SK-N-SH treated with all-trans-retinoic acid at 6 μM for 48 hours (cell line): ENCODE results near the gene ZDHHC17.

Source experiments
- ATAC-seq: fragments of 200-7000 bp; cut with Tn5 transposase; 3 replicates; pipeline ENCODE4 v1.9.1; 2020; ENCODE audit warnings: mild to moderate bottlenecking, moderate library complexity
- ARNTL ChIP-seq: fragments of 450-650 bp; formaldehyde crosslinking; IDR thresholded peaks from 2 replicates; pipeline ENCODE4 v1.5.0; 2020; ENCODE audit warnings: low read depth, mild to moderate bottlenecking, moderate library complexity, borderline replicate concordance
- BACH2 ChIP-seq: fragments of 250-450 bp; sonication (Bioruptor Pico); IDR thresholded peaks from 2 replicates; pipeline ENCODE4 v1.9.0; 2021; ENCODE audit warnings: mild to moderate bottlenecking, borderline replicate concordance
- ESRRG ChIP-seq: fragments of 250-450 bp; sonication (Bioruptor Pico); IDR thresholded peaks from 2 replicates; pipeline ENCODE4 v1.6.1; 2021; ENCODE audit warnings: mild to moderate bottlenecking
- GLIS3 ChIP-seq: fragments of 250-450 bp; sonication (Bioruptor Pico); IDR thresholded peaks from 2 replicates; pipeline ENCODE4 v1.5.0; 2020; ENCODE audit warnings: mild to moderate bottlenecking, moderate library complexity
- ISL1 ChIP-seq: fragments of 250-450 bp; sonication (Bioruptor Pico); IDR thresholded peaks from 2 replicates; pipeline ENCODE4 v2.1.2; 2022; ENCODE audit warnings: mild to moderate bottlenecking, moderate library complexity
- OSR1 ChIP-seq: fragments of 250-450 bp; sonication (Bioruptor Pico); IDR thresholded peaks from 2 replicates; pipeline ENCODE4 v1.8.0; 2022; ENCODE audit warnings: moderate library complexity, mild to moderate bottlenecking, inconsistent platforms
- PPARA ChIP-seq: fragments of 250-450 bp; sonication (Bioruptor Pico); IDR thresholded peaks from 2 replicates; pipeline ENCODE4 v1.5.0; 2020; ENCODE audit warnings: mild to moderate bottlenecking, borderline replicate concordance
- RARB ChIP-seq: fragments of 250-450 bp; sonication (Bioruptor Pico); IDR thresholded peaks from 2 replicates; pipeline ENCODE4 v1.8.0; 2021; ENCODE audit warnings: mild to moderate bottlenecking, moderate library complexity
- SNAI2 ChIP-seq: fragments of 250-450 bp; sonication (Bioruptor Pico); IDR thresholded peaks from 2 replicates; pipeline ENCODE4 v1.5.0; 2020; ENCODE audit warnings: mild to moderate bottlenecking, moderate library complexity
- TCF4 ChIP-seq: fragments of 250-450 bp; sonication (Bioruptor Pico); IDR thresholded peaks from 2 replicates; pipeline ENCODE4 v1.8.0; 2021; ENCODE audit warnings: mild to moderate bottlenecking, moderate library complexity, borderline replicate concordance
- TOX ChIP-seq: fragments of 250-450 bp; sonication (Bioruptor Pico); IDR thresholded peaks from 2 replicates; pipeline ENCODE4 v1.8.0; 2021; ENCODE audit warnings: mild to moderate bottlenecking, moderate library complexity, borderline replicate concordance
- ZFP3 ChIP-seq: fragments of 250-450 bp; sonication (Bioruptor Pico); IDR thresholded peaks from 2 replicates; pipeline ENCODE4 v1.5.0; 2020; ENCODE audit warnings: mild to moderate bottlenecking, moderate library complexity
- ZFP30 ChIP-seq: fragments of 450-650 bp; formaldehyde crosslinking; IDR thresholded peaks from 2 replicates; pipeline ENCODE4 v1.5.0; 2022; ENCODE audit warnings: mild to moderate bottlenecking, moderate library complexity
- ZNF70 ChIP-seq: fragments of 450-650 bp; formaldehyde crosslinking; IDR thresholded peaks from 2 replicates; pipeline ENCODE4 v1.5.0; 2020; ENCODE audit warnings: mild to moderate bottlenecking, moderate library complexity
- ZNF8 ChIP-seq: fragments of 450-650 bp; formaldehyde crosslinking; IDR thresholded peaks from 2 replicates; pipeline ENCODE4 v1.5.0; 2020; ENCODE audit warnings: mild to moderate bottlenecking, moderate library complexity
- TF ChIP-seq, protein P1 (sequence below): fragments of 250-450 bp; sonication (Bioruptor Pico); IDR thresholded peaks from 2 replicates; pipeline ENCODE4 v1.8.0; 2021; ENCODE audit warnings: low read depth, mild to moderate bottlenecking, moderate library complexity, borderline replicate concordance
- TF ChIP-seq, protein P2 (sequence below): fragments of 250-450 bp; sonication (Bioruptor Pico); IDR thresholded peaks from 2 replicates; pipeline ENCODE4 v1.5.1; 2021; ENCODE audit warnings: mild to moderate bottlenecking, moderate library complexity
- TF ChIP-seq, protein P3 (sequence below): fragments of 250-450 bp; sonication (Bioruptor Pico); IDR thresholded peaks from 2 replicates; pipeline ENCODE4 v1.5.0; 2020; ENCODE audit warnings: mild to moderate bottlenecking, moderate library complexity
- TF ChIP-seq, protein P4 (sequence below): fragments of 250-450 bp; sonication (Bioruptor Pico); IDR thresholded peaks from 2 replicates; pipeline ENCODE4 v1.8.0; 2020; ENCODE audit warnings: mild to moderate bottlenecking, moderate library complexity, borderline replicate concordance

ZDHHC17 gene

DNA sequence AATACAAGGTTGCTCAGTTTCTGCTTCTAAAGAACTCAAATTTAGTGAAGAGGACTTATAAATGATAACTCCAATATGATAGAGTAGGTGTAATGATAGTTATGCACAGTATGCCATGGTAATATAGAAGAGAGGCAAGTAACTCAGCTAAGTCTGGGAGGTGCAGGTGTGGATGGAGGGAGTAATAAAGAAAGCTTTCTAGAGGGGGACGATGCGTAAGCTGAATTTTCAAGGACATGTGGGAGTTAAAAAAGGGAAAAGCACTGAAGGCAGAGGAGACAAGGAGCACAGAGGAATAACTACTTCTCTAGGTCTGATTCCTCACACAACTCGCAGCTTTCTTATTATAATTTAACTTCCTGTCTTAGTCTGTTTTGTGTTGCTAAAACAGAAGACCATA, 49.1 kb upstream of the ZDHHC17 start:
- ATAC-seq = no peak

DNA sequence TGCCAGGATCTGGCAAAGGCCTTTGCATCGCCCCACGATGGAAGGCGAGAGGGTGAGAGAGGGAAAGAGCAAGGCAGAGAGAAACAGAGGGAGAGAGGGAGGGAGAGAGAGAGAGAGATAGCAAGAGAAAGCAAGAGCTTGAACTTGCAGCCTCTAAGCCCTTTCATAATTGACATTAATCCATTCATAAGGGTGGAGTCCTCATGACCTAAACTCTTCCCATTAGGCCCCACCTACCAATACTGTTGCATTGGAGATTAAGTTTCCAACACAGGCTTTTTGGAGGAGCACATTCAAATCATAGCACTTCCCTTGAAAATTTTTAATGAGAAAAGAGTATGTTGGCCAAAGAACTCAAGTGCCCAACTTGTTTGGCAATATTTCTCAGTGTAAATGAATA, 48.6 kb upstream of the ZDHHC17 start:
- TF ChIP-seq, protein P1, sequence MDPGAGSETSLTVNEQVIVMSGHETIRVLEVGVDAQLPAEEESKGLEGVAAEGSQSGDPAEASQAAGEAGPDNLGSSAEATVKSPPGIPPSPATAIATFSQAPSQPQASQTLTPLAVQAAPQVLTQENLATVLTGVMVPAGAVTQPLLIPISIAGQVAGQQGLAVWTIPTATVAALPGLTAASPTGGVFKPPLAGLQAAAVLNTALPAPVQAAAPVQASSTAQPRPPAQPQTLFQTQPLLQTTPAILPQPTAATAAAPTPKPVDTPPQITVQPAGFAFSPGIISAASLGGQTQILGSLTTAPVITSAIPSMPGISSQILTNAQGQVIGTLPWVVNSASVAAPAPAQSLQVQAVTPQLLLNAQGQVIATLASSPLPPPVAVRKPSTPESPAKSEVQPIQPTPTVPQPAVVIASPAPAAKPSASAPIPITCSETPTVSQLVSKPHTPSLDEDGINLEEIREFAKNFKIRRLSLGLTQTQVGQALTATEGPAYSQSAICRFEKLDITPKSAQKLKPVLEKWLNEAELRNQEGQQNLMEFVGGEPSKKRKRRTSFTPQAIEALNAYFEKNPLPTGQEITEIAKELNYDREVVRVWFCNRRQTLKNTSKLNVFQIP (CRISPR knock-in tag) = no peak
- TF ChIP-seq ISL1 (CRISPR knock-in tag) (no peak), SNAI2 (CRISPR knock-in tag) (no peak), TCF4 (CRISPR knock-in tag) (no peak), ARNTL (CRISPR knock-in tag) (no peak), BACH2 (CRISPR knock-in tag) (no peak), RARB (CRISPR knock-in tag) (no peak), TOX (CRISPR knock-in tag) (no peak), ZNF70 (no peak), OSR1 (no peak), ZFP30 (CRISPR knock-in tag) (no peak), ZFP3 (CRISPR knock-in tag) (no peak), ESRRG (CRISPR knock-in tag) (no peak), PPARA (CRISPR knock-in tag) (no peak), GLIS3 (no peak)
- TF ChIP-seq, protein P2, sequence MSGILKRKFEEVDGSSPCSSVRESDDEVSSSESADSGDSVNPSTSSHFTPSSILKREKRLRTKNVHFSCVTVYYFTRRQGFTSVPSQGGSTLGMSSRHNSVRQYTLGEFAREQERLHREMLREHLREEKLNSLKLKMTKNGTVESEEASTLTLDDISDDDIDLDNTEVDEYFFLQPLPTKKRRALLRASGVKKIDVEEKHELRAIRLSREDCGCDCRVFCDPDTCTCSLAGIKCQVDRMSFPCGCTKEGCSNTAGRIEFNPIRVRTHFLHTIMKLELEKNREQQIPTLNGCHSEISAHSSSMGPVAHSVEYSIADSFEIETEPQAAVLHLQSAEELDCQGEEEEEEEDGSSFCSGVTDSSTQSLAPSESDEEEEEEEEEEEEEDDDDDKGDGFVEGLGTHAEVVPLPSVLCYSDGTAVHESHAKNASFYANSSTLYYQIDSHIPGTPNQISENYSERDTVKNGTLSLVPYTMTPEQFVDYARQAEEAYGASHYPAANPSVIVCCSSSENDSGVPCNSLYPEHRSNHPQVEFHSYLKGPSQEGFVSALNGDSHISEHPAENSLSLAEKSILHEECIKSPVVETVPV (CRISPR knock-in tag) = no peak
- TF ChIP-seq, protein P3, sequence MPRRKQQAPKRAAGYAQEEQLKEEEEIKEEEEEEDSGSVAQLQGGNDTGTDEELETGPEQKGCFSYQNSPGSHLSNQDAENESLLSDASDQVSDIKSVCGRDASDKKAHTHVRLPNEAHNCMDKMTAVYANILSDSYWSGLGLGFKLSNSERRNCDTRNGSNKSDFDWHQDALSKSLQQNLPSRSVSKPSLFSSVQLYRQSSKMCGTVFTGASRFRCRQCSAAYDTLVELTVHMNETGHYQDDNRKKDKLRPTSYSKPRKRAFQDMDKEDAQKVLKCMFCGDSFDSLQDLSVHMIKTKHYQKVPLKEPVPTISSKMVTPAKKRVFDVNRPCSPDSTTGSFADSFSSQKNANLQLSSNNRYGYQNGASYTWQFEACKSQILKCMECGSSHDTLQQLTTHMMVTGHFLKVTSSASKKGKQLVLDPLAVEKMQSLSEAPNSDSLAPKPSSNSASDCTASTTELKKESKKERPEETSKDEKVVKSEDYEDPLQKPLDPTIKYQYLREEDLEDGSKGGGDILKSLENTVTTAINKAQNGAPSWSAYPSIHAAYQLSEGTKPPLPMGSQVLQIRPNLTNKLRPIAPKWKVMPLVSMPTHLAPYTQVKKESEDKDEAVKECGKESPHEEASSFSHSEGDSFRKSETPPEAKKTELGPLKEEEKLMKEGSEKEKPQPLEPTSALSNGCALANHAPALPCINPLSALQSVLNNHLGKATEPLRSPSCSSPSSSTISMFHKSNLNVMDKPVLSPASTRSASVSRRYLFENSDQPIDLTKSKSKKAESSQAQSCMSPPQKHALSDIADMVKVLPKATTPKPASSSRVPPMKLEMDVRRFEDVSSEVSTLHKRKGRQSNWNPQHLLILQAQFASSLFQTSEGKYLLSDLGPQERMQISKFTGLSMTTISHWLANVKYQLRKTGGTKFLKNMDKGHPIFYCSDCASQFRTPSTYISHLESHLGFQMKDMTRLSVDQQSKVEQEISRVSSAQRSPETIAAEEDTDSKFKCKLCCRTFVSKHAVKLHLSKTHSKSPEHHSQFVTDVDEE (CRISPR knock-in tag) = no peak
- TF ChIP-seq, protein P4, sequence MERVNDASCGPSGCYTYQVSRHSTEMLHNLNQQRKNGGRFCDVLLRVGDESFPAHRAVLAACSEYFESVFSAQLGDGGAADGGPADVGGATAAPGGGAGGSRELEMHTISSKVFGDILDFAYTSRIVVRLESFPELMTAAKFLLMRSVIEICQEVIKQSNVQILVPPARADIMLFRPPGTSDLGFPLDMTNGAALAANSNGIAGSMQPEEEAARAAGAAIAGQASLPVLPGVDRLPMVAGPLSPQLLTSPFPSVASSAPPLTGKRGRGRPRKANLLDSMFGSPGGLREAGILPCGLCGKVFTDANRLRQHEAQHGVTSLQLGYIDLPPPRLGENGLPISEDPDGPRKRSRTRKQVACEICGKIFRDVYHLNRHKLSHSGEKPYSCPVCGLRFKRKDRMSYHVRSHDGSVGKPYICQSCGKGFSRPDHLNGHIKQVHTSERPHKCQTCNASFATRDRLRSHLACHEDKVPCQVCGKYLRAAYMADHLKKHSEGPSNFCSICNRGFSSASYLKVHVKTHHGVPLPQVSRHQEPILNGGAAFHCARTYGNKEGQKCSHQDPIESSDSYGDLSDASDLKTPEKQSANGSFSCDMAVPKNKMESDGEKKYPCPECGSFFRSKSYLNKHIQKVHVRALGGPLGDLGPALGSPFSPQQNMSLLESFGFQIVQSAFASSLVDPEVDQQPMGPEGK (CRISPR knock-in tag) = no peak
- no peak for ATAC-seq

More for the DNA sequence above, 49.1 kb upstream of the ZDHHC17 start:
- TF ChIP-seq ESRRG (CRISPR knock-in tag) (no peak), GLIS3 (no peak), BACH2 (CRISPR knock-in tag) (no peak), PPARA (CRISPR knock-in tag) (no peak)

DNA sequence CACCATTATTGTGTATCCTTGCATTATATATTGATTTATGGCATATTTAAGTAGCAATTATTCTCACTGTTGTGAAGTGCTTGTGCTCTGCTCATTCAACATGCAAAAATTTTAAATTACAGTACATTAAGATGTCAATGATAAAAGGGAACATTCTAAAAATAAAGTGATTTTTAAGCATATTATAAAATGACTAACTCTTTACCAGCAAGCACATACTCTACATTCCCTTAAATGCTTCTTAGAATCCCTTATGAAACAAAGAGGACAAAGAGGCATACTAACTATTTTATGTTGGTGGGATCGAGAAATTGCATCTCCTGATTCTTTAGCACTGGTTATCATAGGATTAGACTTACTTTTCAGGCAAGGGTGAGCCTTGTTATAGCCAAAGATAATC, 46.6 kb upstream of the ZDHHC17 start:
- TF ChIP-seq ISL1 (CRISPR knock-in tag) (peak; percentile 81), ESRRG (CRISPR knock-in tag) (no peak)
- no peak for ATAC-seq

DNA sequence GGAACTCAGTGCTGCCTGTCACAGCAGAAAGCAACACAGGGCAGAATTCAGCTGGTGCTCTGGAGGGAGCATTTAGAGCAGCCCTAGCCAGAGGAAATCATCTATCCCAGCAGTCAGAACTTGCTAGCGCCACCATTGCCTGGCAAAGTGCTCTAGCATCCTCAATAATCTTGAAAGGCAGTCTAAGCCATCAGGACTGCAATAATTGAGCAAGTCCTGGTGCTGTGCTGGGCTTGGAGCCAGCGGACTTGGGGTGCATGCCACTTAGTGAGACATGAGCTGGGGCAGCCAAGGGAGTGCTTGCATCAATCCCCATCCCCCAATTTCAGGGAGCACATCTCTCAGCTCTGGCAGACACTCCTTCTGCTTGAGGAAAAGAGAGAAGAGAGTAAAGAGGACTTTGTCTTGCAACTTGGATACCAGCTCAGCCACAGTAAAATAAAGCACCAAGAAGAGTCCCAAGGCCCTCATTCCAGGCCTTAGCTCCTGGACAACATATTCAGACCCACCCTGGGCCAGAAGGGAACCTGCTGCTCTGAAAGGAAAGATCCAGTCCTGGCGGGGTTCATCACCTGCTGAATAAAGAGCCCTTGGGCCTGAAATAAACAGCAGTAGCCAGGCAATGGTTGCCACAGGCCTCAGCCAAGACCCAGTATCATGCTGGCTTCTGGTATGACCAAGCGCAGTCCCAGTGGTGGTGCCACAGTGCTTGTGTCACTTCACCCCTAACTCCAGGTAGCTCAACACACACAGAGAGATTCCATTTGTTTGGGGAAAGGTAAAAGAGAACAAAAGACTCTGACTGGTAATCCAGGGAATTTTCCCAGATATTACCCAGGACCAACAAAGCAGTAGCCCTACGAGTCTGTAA, 44.5 kb upstream of the ZDHHC17 start:
- ATAC-seq = peak; percentile 59
- TF ChIP-seq, protein P2 (CRISPR knock-in tag) = no peak
- no peak for TF ChIP-seq ARNTL (CRISPR knock-in tag)
- TF ChIP-seq ISL1 (CRISPR knock-in tag) = 0 out of 2 replicates have a peak, but pooled peaks have one; percentile 17
- TF ChIP-seq ZFP3 (CRISPR knock-in tag) = no peak
- no peak for TF ChIP-seq TCF4 (CRISPR knock-in tag)
- no peak for TF ChIP-seq ZNF70
- TF ChIP-seq ZNF8 (CRISPR knock-in tag) = no peak
